ENCODE measurements around the gene PGP. TPM values are rescaled to one million over a fixed set of nuclear protein-coding genes. Genes with fewer than 3 reads are reported as not detected.

PGP gene
- total RNA-seq, 1 donor from 2014 or later, result 15.0 TPM

- no peak for DNase-seq
These were observed 18.6 kb upstream of the PGP start for GRCh38 chr16:2233046-2233775.

DNA sequence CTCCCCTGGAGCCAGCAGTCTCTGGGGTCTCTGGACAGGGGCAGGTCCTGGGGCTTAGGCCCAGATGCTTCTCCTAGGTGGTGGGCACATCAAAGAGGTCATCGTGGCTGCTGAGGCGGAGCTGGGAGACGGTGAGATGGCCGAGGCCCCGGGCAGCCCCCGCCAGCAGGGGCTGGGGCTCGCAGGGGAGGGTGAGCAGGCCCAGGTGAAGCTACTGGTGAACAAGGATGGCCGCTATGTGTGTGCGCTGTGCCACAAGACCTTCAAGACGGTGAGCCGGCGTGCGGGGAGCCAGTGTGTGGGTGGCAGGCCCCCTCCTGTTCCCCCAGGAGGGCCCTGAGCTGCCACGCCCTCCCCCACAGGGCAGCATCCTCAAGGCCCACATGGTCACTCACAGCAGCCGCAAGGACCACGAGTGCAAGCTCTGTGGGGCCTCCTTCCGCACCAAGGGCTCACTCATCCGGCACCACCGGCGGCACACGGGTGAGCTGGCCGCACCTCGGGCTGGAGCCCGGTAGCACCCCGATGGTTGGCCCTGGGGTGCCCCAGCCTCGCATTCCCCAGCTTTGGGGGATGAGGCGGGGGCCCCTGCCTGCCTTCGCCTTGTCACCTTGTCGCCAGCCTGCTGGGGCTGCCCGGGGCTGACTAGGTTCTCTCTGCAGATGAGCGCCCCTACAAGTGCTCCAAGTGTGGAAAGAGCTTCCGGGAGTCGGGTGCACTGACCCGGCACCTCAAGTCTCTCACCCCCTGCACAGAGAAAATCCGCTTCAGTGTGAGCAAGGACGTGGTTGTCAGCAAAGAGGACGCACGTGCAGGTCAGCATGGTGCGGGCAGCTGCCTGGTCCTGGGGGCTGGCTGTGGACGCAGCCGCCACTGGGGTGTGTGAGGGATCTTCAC is 17.7 kb upstream of the PGP start:
- Histone ChIP-seq H3K9me3 (no peaks in the 10 kb centered on the region), H3K4me1 (peaks cover 13% of the 10 kb centered on the region), H3K4me3 (no peak overlapping the region), H3K36me3 (peaks cover 69% of the 10 kb centered on the region), H3K27ac (no peak overlapping the region), H3K27me3 (peaks cover 18% of the 10 kb centered on the region)
- intact Hi-C loops (cut with DNase I), result no loop called here
- TF ChIP-seq, protein P1, sequence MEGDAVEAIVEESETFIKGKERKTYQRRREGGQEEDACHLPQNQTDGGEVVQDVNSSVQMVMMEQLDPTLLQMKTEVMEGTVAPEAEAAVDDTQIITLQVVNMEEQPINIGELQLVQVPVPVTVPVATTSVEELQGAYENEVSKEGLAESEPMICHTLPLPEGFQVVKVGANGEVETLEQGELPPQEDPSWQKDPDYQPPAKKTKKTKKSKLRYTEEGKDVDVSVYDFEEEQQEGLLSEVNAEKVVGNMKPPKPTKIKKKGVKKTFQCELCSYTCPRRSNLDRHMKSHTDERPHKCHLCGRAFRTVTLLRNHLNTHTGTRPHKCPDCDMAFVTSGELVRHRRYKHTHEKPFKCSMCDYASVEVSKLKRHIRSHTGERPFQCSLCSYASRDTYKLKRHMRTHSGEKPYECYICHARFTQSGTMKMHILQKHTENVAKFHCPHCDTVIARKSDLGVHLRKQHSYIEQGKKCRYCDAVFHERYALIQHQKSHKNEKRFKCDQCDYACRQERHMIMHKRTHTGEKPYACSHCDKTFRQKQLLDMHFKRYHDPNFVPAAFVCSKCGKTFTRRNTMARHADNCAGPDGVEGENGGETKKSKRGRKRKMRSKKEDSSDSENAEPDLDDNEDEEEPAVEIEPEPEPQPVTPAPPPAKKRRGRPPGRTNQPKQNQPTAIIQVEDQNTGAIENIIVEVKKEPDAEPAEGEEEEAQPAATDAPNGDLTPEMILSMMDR (IDR thresholded peaks at IDR 0.05), result no peak
- no peak for ATAC-seq
- no peak for DNase-seq

More at GRCh38 chr16:2233046-2233775, 18.6 kb upstream of the PGP start:
- intact Hi-C loops (cut with DNase I), result no loop called here
- Histone ChIP-seq H3K4me1 (peaks cover 17% of the 10 kb centered on the region), H3K36me3 (peaks cover 67% of the 10 kb centered on the region), H3K27ac (no peak overlapping the region), H3K9me3 (no peaks in the 10 kb centered on the region), H3K4me3 (no peak overlapping the region), H3K27me3 (peaks cover 24% of the 10 kb centered on the region)
- TF ChIP-seq, protein P1 (IDR thresholded peaks at IDR 0.05), result no peak
- no peak for ATAC-seq

GRCh38 chr16:2231016-2231931 is 16.6 kb upstream of the PGP start:
- ATAC-seq, result no peak
- intact Hi-C loops (cut with DNase I), result no loop called here
- H3K36me3 ChIP-seq, result peaks cover 69% of the 10 kb centered on the region

DNA sequence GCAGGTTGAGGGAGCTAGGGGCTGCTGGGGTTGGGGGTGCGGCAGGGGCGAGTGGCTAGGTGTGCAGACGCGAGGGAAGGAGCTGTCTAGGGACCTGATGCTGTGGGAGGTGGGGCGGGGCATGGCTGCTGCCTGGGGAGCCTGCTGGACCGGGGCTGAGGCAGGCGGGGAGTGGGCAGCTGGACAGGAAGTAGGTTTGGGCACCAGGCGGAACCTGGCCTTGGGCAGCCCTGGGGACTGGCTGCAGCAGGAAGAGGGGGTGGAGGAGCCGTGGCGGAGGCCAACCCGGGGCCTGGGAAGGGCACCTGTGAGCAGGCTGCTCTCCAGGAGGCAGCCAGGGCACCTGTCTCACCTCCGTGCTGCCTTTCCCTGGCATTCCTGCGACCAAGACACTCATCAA is 15.7 kb upstream of the PGP start:
- H3K27me3 ChIP-seq, result no peaks in the 10 kb centered on the region
- H3K36me3 ChIP-seq, result peaks cover 65% of the 10 kb centered on the region
- peaks cover 6% of the 10 kb centered on the region for H3K4me1 ChIP-seq
- H3K9me3 ChIP-seq, result no peaks in the 10 kb centered on the region
- no peak overlapping the region for H3K4me3 ChIP-seq
- no peak overlapping the region for H3K27ac ChIP-seq
- ATAC-seq (no peak), DNase-seq (no peak)
- TF ChIP-seq, protein P1 (IDR thresholded peaks at IDR 0.05), result no peak
- intact Hi-C loops (cut with DNase I), result no loop called here

More at GRCh38 chr16:2231016-2231931, 16.6 kb upstream of the PGP start:
- TF ChIP-seq, protein P1 (IDR thresholded peaks at IDR 0.05), result no peak
- DNase-seq, result no peak
- Histone ChIP-seq H3K4me3 (no peak overlapping the region), H3K27ac (no peak overlapping the region), H3K4me1 (peaks cover 3% of the 10 kb centered on the region), H3K9me3 (no peaks in the 10 kb centered on the region), H3K27me3 (peaks cover 7% of the 10 kb centered on the region)

GRCh38 chr16:2229632-2230250 is 15.1 kb upstream of the PGP start:
- no peak overlapping the region for H3K27ac ChIP-seq
- H3K4me3 ChIP-seq, result no peak overlapping the region
- no peaks in the 10 kb centered on the region for H3K9me3 ChIP-seq
- peaks cover 12% of the 10 kb centered on the region for H3K4me1 ChIP-seq
- intact Hi-C loops (cut with DNase I), result no loop called here
- H3K27me3 ChIP-seq, result no peaks in the 10 kb centered on the region
- peaks cover 59% of the 10 kb centered on the region for H3K36me3 ChIP-seq
- DNase-seq (no peak), ATAC-seq (no peak)
- TF ChIP-seq, protein P1 (IDR thresholded peaks at IDR 0.05), result no peak

All from upper lobe of right lung (tissue), 1 donor.